GM12865 (cell line): ENCODE measurements around the gene TBL1Y.

Experiments used
- DNase-seq: peaks from one replicate; pipeline ENCODE4 v3.0.0; 2010; ENCODE audit warnings: low read depth
- H3K4me3 ChIP-seq: 2 replicates; pipeline ENCODE4 v1.5.1; 2011; ENCODE audit warnings: mild to moderate bottlenecking, low read depth, low read length, control low read depth
- TF ChIP-seq, protein P1 (sequence below): IDR thresholded peaks from 2 replicates; pipeline ENCODE4 v1.5.1; 2011; ENCODE audit warnings: low read length, control low read depth, low read depth, inconsistent platforms; ENCODE audit not compliant: insufficient read depth; ENCODE audit errors: missing control alignments

Gene TBL1Y

DNA sequence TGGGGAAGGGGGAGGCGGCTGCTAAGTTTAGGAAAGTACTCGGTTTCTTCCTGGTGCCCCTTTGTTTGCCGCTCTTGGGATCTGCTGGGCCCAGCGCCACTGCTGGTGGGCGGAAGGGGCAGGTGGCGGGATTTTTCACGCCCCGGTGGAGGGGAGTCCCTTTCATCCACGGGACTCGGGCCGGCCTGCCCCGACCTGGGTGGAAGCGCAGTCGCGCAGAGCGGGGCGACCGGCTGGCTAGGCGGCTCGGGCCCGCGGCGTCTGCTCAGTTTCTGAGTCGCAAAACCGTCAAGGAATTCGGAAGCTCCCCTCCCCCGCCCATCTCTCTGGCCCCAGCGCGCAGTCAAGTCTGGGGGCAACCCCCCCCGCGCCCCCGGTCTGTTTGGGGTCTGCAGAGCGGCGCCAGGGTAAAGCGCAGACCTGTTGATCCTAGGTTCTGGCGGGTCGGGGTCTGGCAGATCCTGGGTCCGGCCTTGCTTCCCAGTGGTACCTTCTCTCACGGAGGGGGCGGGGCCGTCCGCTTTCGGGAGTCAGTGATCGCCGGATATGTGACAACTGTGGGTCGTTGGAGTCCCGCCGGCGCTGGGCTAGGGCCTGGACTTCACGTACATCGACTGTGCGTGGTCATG, 870 bp downstream of the TBL1Y start, which contains the start of gene AMELY:
Gene AMELY, minus strand, starts transcription at position 500 of the 629 bp plus-strand sequence. CDS start 39,144 bp downstream, outside the sequence.
- no peak for DNase-seq
- TF ChIP-seq, protein P1, sequence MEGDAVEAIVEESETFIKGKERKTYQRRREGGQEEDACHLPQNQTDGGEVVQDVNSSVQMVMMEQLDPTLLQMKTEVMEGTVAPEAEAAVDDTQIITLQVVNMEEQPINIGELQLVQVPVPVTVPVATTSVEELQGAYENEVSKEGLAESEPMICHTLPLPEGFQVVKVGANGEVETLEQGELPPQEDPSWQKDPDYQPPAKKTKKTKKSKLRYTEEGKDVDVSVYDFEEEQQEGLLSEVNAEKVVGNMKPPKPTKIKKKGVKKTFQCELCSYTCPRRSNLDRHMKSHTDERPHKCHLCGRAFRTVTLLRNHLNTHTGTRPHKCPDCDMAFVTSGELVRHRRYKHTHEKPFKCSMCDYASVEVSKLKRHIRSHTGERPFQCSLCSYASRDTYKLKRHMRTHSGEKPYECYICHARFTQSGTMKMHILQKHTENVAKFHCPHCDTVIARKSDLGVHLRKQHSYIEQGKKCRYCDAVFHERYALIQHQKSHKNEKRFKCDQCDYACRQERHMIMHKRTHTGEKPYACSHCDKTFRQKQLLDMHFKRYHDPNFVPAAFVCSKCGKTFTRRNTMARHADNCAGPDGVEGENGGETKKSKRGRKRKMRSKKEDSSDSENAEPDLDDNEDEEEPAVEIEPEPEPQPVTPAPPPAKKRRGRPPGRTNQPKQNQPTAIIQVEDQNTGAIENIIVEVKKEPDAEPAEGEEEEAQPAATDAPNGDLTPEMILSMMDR, result no peak
- no peak within 1 kb of the TSS for H3K4me3 ChIP-seq

DNA sequence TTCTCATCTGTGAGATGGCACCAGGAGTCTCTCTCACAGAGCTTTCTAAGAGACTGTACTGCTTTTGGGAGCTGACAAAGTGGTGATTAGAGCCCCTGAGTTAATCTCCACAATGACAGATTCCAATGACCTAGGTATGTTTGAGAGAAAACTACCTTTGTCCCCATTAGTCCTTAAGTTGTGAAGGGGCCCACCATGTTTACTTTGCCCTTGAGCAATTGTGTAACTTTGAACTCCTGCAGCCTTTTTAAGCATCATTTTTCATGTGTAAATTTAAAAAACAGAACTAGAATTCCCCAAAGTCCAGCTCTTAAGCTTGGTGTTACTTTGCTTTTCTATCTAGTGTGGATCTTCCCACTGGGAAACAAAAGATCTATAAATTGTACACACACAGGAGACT, 2.9 kb downstream of the TBL1Y start:
- DNase-seq, result no peak
- TF ChIP-seq, protein P1, result no peak
- no peak overlapping the region for H3K4me3 ChIP-seq

DNA sequence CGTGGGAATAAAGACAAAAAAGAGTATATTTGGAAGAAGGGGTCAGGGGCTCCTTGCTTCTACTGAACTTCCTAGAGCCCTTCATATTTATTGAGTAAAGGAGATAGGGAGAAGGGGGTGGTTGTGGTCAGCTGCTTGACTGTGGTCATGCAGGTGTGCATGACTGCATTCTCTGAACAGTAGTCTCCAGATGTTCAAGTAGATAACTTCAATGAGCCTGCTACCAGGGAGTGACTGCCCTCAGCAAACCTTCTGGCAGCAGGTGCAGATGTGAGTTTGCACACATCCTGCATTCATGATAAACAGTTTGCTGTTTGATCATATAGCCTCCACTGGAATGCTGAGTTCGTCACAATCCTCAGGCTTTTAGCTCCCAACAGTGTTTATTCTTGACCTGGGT, 10.6 kb downstream of the TBL1Y start:
- TF ChIP-seq, protein P1, result no peak
- no peak for DNase-seq
- no peak overlapping the region for H3K4me3 ChIP-seq

DNA sequence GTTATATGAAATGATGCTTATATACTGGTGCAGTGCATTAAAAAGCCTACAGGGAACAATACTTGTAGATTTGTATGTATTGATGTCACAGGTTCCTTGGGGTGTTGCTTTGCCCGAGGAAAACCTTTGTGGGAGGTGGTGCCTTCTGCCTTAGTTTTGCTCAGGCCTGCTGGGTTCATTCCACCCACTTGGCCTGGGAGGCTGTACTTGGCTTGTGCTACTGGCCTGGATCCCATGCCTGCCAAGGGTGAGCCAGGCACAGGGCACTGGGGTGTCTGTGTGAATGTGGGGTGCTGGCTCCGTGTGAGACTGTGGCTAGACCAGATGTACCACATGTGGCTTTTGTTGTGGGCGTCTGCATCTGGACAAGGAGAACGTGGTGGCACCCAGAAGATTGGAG, 17.8 kb downstream of the TBL1Y start:
- DNase-seq, result no peak
- H3K4me3 ChIP-seq, result no peak overlapping the region
- TF ChIP-seq, protein P1, result no peak

DNA sequence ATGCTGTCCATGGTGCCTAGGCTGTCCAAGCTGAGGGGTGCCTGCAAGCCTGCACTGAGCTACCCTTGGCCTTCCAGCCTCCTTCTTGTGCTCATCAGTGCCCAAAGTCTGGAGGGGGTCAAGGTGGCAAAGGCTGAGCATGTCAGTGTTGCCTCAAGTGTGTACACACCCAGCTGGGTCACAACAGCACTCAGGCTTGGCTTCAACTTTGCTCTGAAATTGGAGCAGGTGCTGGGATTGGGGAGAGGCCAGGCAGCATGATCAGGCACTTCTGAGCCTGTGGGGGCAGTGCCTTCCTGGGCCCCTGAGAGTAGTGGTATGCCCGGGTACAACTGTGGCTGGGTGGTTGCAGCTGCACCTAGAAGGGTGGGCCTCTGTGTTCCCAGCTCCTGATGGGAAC, 18.7 kb downstream of the TBL1Y start:
- H3K4me3 ChIP-seq, result no peak overlapping the region
- TF ChIP-seq, protein P1, result no peak
- DNase-seq, result no peak

DNA sequence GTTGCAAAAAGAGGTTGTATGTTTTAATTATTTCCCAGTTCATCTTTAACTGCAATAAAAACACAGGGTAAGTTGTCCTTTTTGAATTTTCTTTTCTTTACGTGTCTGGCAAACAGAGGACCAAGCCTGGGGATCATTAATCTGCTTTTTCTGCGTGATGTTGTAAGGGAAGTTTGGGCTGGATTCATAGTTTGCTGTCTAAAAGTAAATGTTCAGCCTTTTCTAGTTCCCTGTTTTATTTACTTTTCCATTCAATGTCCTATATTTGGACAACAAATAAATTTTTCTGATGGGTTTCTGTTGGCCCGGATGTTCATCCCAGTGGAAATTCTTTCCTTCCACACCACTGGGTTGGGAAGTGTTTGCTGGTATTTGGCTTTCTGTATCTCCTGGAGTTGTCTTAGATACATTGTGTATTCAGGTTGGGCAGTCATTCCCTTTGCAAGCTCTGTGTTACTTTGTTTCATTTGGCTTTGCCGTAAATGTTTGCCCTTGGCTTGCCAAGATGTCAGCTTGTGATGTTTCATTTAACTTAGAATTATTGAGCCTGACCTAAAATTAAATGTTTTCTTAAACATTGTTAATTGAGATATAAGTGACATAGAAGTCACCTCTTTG, 21.4 kb downstream of the TBL1Y start:
- no peak overlapping the region for H3K4me3 ChIP-seq
- no peak for DNase-seq
- TF ChIP-seq, protein P1, result no peak
